SK-N-SH treated with all-trans-retinoic acid at 6 μM for 48 hours (cell line): ENCODE measurements around the gene RFX7.

Experiments used
- ATAC-seq: fragments of 200-7000 bp; cut with Tn5 transposase; 3 replicates; pipeline ENCODE4 v1.9.1; 2020; ENCODE audit warnings: mild to moderate bottlenecking, moderate library complexity
- BACH2 ChIP-seq: fragments of 250-450 bp; sonication (Bioruptor Pico); IDR thresholded peaks from 2 replicates; pipeline ENCODE4 v1.9.0; 2021; ENCODE audit warnings: mild to moderate bottlenecking, borderline replicate concordance
- CSDC2 ChIP-seq: fragments of 250-450 bp; sonication (Bioruptor Pico); IDR thresholded peaks from 2 replicates; pipeline ENCODE4 v1.5.0; 2020; ENCODE audit warnings: mild to moderate bottlenecking, moderate library complexity
- CSRNP3 ChIP-seq: fragments of 250-450 bp; sonication (Bioruptor Pico); IDR thresholded peaks from 2 replicates; pipeline ENCODE4 v1.5.1; 2021; ENCODE audit warnings: mild to moderate bottlenecking, moderate library complexity
- ESRRG ChIP-seq: fragments of 250-450 bp; sonication (Bioruptor Pico); IDR thresholded peaks from 2 replicates; pipeline ENCODE4 v1.6.1; 2021; ENCODE audit warnings: mild to moderate bottlenecking
- GLIS3 ChIP-seq: fragments of 250-450 bp; sonication (Bioruptor Pico); IDR thresholded peaks from 2 replicates; pipeline ENCODE4 v1.5.0; 2020; ENCODE audit warnings: mild to moderate bottlenecking, moderate library complexity
- ISL1 ChIP-seq: fragments of 250-450 bp; sonication (Bioruptor Pico); IDR thresholded peaks from 2 replicates; pipeline ENCODE4 v2.1.2; 2022; ENCODE audit warnings: mild to moderate bottlenecking, moderate library complexity
- OSR1 ChIP-seq: fragments of 250-450 bp; sonication (Bioruptor Pico); IDR thresholded peaks from 2 replicates; pipeline ENCODE4 v1.8.0; 2022; ENCODE audit warnings: moderate library complexity, mild to moderate bottlenecking, inconsistent platforms
- RARB ChIP-seq: fragments of 250-450 bp; sonication (Bioruptor Pico); IDR thresholded peaks from 2 replicates; pipeline ENCODE4 v1.8.0; 2021; ENCODE audit warnings: mild to moderate bottlenecking, moderate library complexity
- TCF4 ChIP-seq: fragments of 250-450 bp; sonication (Bioruptor Pico); IDR thresholded peaks from 2 replicates; pipeline ENCODE4 v1.8.0; 2021; ENCODE audit warnings: mild to moderate bottlenecking, moderate library complexity, borderline replicate concordance
- ZC3H10 ChIP-seq: fragments of 250-450 bp; sonication (Bioruptor Pico); IDR thresholded peaks from 2 replicates; pipeline ENCODE4 v1.5.1; 2021; ENCODE audit warnings: mild to moderate bottlenecking, moderate library complexity
- ZFP3 ChIP-seq: fragments of 250-450 bp; sonication (Bioruptor Pico); IDR thresholded peaks from 2 replicates; pipeline ENCODE4 v1.5.0; 2020; ENCODE audit warnings: mild to moderate bottlenecking, moderate library complexity
- ZNF565 ChIP-seq: fragments of 450-650 bp; formaldehyde crosslinking; conservative IDR thresholded peaks from 2 replicates; pipeline ENCODE4 v1.5.0; 2020; ENCODE audit warnings: low read depth, mild to moderate bottlenecking, moderate library complexity
- ZNF70 ChIP-seq: fragments of 450-650 bp; formaldehyde crosslinking; IDR thresholded peaks from 2 replicates; pipeline ENCODE4 v1.5.0; 2020; ENCODE audit warnings: mild to moderate bottlenecking, moderate library complexity
- ZNF8 ChIP-seq: fragments of 450-650 bp; formaldehyde crosslinking; IDR thresholded peaks from 2 replicates; pipeline ENCODE4 v1.5.0; 2020; ENCODE audit warnings: mild to moderate bottlenecking, moderate library complexity
- TF ChIP-seq, protein P1 (sequence below): fragments of 250-450 bp; sonication (Bioruptor Pico); IDR thresholded peaks from 2 replicates; pipeline ENCODE4 v1.5.0; 2020; ENCODE audit warnings: mild to moderate bottlenecking, moderate library complexity
- TF ChIP-seq, protein P2 (sequence below): fragments of 250-450 bp; sonication (Bioruptor Pico); IDR thresholded peaks from 2 replicates; pipeline ENCODE4 v1.8.0; 2021; ENCODE audit warnings: low read depth, mild to moderate bottlenecking, moderate library complexity, borderline replicate concordance
- TF ChIP-seq, protein P3 (sequence below): fragments of 250-450 bp; sonication (Bioruptor Pico); IDR thresholded peaks from 2 replicates; pipeline ENCODE4 v1.8.0; 2020; ENCODE audit warnings: mild to moderate bottlenecking, moderate library complexity, borderline replicate concordance
- TF ChIP-seq, protein P4 (sequence below): fragments of 250-450 bp; sonication (Bioruptor Pico); IDR thresholded peaks from 2 replicates; pipeline ENCODE4 v1.5.1; 2020; ENCODE audit warnings: low read depth, mild to moderate bottlenecking, moderate library complexity

Gene RFX7

GRCh38 chr15:56095406-56095805 is 148.3 kb downstream of the RFX7 start:
- no peak for ATAC-seq
- TF ChIP-seq CSRNP3 (CRISPR knock-in tag) (no peak), ZNF8 (CRISPR knock-in tag) (no peak), ZFP3 (CRISPR knock-in tag) (no peak), ZNF70 (no peak), ZC3H10 (no peak)
- TF ChIP-seq, protein P1, sequence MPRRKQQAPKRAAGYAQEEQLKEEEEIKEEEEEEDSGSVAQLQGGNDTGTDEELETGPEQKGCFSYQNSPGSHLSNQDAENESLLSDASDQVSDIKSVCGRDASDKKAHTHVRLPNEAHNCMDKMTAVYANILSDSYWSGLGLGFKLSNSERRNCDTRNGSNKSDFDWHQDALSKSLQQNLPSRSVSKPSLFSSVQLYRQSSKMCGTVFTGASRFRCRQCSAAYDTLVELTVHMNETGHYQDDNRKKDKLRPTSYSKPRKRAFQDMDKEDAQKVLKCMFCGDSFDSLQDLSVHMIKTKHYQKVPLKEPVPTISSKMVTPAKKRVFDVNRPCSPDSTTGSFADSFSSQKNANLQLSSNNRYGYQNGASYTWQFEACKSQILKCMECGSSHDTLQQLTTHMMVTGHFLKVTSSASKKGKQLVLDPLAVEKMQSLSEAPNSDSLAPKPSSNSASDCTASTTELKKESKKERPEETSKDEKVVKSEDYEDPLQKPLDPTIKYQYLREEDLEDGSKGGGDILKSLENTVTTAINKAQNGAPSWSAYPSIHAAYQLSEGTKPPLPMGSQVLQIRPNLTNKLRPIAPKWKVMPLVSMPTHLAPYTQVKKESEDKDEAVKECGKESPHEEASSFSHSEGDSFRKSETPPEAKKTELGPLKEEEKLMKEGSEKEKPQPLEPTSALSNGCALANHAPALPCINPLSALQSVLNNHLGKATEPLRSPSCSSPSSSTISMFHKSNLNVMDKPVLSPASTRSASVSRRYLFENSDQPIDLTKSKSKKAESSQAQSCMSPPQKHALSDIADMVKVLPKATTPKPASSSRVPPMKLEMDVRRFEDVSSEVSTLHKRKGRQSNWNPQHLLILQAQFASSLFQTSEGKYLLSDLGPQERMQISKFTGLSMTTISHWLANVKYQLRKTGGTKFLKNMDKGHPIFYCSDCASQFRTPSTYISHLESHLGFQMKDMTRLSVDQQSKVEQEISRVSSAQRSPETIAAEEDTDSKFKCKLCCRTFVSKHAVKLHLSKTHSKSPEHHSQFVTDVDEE (CRISPR knock-in tag) = no peak
- TF ChIP-seq, protein P2, sequence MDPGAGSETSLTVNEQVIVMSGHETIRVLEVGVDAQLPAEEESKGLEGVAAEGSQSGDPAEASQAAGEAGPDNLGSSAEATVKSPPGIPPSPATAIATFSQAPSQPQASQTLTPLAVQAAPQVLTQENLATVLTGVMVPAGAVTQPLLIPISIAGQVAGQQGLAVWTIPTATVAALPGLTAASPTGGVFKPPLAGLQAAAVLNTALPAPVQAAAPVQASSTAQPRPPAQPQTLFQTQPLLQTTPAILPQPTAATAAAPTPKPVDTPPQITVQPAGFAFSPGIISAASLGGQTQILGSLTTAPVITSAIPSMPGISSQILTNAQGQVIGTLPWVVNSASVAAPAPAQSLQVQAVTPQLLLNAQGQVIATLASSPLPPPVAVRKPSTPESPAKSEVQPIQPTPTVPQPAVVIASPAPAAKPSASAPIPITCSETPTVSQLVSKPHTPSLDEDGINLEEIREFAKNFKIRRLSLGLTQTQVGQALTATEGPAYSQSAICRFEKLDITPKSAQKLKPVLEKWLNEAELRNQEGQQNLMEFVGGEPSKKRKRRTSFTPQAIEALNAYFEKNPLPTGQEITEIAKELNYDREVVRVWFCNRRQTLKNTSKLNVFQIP (CRISPR knock-in tag) = no peak

GRCh38 chr15:56094171-56094570 is 149.5 kb downstream of the RFX7 start:
- ATAC-seq = no peak
- no peak for TF ChIP-seq TCF4
- no peak for TF ChIP-seq ZNF8 (CRISPR knock-in tag)
- no peak for TF ChIP-seq BACH2
- no peak for TF ChIP-seq ZC3H10
- TF ChIP-seq, protein P1 (CRISPR knock-in tag) = no peak
- no peak for TF ChIP-seq ZNF70
- no peak for TF ChIP-seq GLIS3 (CRISPR knock-in tag)
- no peak for TF ChIP-seq ISL1
- TF ChIP-seq, protein P3, sequence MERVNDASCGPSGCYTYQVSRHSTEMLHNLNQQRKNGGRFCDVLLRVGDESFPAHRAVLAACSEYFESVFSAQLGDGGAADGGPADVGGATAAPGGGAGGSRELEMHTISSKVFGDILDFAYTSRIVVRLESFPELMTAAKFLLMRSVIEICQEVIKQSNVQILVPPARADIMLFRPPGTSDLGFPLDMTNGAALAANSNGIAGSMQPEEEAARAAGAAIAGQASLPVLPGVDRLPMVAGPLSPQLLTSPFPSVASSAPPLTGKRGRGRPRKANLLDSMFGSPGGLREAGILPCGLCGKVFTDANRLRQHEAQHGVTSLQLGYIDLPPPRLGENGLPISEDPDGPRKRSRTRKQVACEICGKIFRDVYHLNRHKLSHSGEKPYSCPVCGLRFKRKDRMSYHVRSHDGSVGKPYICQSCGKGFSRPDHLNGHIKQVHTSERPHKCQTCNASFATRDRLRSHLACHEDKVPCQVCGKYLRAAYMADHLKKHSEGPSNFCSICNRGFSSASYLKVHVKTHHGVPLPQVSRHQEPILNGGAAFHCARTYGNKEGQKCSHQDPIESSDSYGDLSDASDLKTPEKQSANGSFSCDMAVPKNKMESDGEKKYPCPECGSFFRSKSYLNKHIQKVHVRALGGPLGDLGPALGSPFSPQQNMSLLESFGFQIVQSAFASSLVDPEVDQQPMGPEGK (CRISPR knock-in tag) = no peak
- TF ChIP-seq, protein P2 (CRISPR knock-in tag) = no peak
- TF ChIP-seq ZNF565 = no peak
- no peak for TF ChIP-seq OSR1 (CRISPR knock-in tag)
- no peak for TF ChIP-seq ESRRG
- no peak for TF ChIP-seq CSDC2 (CRISPR knock-in tag)
- TF ChIP-seq CSRNP3 (CRISPR knock-in tag) = no peak
- no peak for TF ChIP-seq RARB (CRISPR knock-in tag)
- TF ChIP-seq, protein P4, sequence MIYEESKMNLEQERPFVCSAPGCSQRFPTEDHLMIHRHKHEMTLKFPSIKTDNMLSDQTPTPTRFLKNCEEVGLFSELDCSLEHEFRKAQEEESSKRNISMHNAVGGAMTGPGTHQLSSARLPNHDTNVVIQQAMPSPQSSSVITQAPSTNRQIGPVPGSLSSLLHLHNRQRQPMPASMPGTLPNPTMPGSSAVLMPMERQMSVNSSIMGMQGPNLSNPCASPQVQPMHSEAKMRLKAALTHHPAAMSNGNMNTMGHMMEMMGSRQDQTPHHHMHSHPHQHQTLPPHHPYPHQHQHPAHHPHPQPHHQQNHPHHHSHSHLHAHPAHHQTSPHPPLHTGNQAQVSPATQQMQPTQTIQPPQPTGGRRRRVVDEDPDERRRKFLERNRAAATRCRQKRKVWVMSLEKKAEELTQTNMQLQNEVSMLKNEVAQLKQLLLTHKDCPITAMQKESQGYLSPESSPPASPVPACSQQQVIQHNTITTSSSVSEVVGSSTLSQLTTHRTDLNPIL (CRISPR knock-in tag) = no peak
- TF ChIP-seq ZFP3 (CRISPR knock-in tag) = no peak
